Right lobe of liver (tissue), 4 donors: ENCODE results near the gene DVL3.

Experiments
- CTCF ChIP-seq, 4 donors: fragments of 200-600 bp in 3 of 4; fragments of 450-650 bp in 1 of 4; IDR thresholded peaks; one replicate each; pipeline versions ENCODE4 v1.5.1 to v1.8.0; 2016 to 2022; ENCODE audit warnings: antibody characterized with exemption in 4 of 4, mild to moderate bottlenecking in 2 of 4
- POLR2A ChIP-seq: fragments of 450-650 bp; IDR thresholded peaks from one replicate; pipeline ENCODE4 v1.6.1; 2017; ENCODE audit warnings: antibody characterized with exemption, mild to moderate bottlenecking
- donor health status: DM: no; HTN: no; CAD: no.
- donor health status: DM: no; HTN: no; CAD: no.
- donor health status: DM: no; HTN: yes; CAD: no.

GRCh38 chr3:184164648-184165330, 9.6 kb downstream of the DVL3 start:
- TF ChIP-seq CTCF (IDR thresholded peaks at IDR 0.05), result no peak
- TF ChIP-seq POLR2A, result no peak
